Ishikawa (cell line): ENCODE measurements around the gene PYM1.

ENCODE experiments used
- CEBPB ChIP-seq: IDR thresholded peaks from 2 replicates; pipeline ENCODE4 v1.6.1; 2012
- CREB1 ChIP-seq: IDR thresholded peaks from 2 replicates; pipeline ENCODE4 v1.6.1; 2012; ENCODE audit warnings: low read depth
- EGR1 ChIP-seq: IDR thresholded peaks from 2 replicates; pipeline ENCODE4 v1.6.1; 2012
- EP300 ChIP-seq: IDR thresholded peaks from 2 replicates; pipeline ENCODE4 v1.6.1; 2012; ENCODE audit warnings: borderline replicate concordance
- FOXM1 ChIP-seq: IDR thresholded peaks from 2 replicates; pipeline ENCODE4 v1.6.1; 2012; ENCODE audit warnings: low read depth, borderline replicate concordance
- NFIC ChIP-seq: IDR thresholded peaks from 2 replicates; pipeline ENCODE4 v1.6.1; 2012
- RAD21 ChIP-seq: IDR thresholded peaks from 2 replicates; pipeline ENCODE4 v1.6.1; 2012; ENCODE audit warnings: low read depth
- TAF1 ChIP-seq: IDR thresholded peaks from 2 replicates; pipeline ENCODE4 v1.6.1; 2012; ENCODE audit warnings: low read depth, mild to moderate bottlenecking
- TCF12 ChIP-seq: IDR thresholded peaks from 2 replicates; pipeline ENCODE4 v1.6.1; 2012; ENCODE audit warnings: low read depth
- TEAD4 ChIP-seq: IDR thresholded peaks from 2 replicates; pipeline ENCODE4 v1.6.1; 2012
- USF1 ChIP-seq: IDR thresholded peaks from 2 replicates; pipeline ENCODE4 v1.6.1; 2012
- YY1 ChIP-seq: IDR thresholded peaks from 2 replicates; pipeline ENCODE4 v1.6.1; 2012; ENCODE audit warnings: low read depth
- ZBTB7A ChIP-seq: IDR thresholded peaks from 2 replicates; pipeline ENCODE4 v1.6.1; 2012; ENCODE audit warnings: low read depth
- TF ChIP-seq, protein P1 (sequence below): IDR thresholded peaks from 2 replicates; pipeline ENCODE4 v1.6.1; 2012
- TF ChIP-seq, protein P2 (sequence below): IDR thresholded peaks from 2 replicates; pipeline ENCODE4 v1.6.1; 2012; ENCODE audit warnings: low read depth, mild to moderate bottlenecking

Gene PYM1

DNA sequence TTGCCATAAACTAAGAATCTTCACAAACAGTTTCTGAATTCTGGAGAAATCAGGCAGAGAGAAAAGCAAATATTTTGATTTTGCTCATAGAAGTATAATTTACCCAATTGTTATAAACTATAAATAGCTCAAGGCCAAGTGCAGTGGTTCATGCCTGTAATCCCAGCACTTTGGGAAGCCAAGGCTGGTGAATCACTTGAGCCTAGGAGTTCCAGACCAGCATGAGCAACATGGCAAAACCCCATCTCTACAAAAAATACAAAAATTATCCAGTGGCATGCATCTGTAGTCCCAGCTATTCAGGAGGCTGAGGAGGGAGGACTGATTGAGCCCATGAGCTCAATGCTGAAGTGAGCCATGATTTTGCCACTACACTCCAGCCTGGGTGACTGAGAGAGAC lies 65.4 kb downstream of the PYM1 start:
- TF ChIP-seq TCF12 (no peak), EGR1 (no peak), ZBTB7A (no peak), USF1 (no peak), TAF1 (no peak), TEAD4 (no peak), CREB1 (no peak), CEBPB (no peak), NFIC (no peak)
- TF ChIP-seq, protein P1, sequence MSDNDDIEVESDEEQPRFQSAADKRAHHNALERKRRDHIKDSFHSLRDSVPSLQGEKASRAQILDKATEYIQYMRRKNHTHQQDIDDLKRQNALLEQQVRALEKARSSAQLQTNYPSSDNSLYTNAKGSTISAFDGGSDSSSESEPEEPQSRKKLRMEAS, result no peak
- TF ChIP-seq, protein P2, sequence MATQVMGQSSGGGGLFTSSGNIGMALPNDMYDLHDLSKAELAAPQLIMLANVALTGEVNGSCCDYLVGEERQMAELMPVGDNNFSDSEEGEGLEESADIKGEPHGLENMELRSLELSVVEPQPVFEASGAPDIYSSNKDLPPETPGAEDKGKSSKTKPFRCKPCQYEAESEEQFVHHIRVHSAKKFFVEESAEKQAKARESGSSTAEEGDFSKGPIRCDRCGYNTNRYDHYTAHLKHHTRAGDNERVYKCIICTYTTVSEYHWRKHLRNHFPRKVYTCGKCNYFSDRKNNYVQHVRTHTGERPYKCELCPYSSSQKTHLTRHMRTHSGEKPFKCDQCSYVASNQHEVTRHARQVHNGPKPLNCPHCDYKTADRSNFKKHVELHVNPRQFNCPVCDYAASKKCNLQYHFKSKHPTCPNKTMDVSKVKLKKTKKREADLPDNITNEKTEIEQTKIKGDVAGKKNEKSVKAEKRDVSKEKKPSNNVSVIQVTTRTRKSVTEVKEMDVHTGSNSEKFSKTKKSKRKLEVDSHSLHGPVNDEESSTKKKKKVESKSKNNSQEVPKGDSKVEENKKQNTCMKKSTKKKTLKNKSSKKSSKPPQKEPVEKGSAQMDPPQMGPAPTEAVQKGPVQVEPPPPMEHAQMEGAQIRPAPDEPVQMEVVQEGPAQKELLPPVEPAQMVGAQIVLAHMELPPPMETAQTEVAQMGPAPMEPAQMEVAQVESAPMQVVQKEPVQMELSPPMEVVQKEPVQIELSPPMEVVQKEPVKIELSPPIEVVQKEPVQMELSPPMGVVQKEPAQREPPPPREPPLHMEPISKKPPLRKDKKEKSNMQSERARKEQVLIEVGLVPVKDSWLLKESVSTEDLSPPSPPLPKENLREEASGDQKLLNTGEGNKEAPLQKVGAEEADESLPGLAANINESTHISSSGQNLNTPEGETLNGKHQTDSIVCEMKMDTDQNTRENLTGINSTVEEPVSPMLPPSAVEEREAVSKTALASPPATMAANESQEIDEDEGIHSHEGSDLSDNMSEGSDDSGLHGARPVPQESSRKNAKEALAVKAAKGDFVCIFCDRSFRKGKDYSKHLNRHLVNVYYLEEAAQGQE, result no peak

DNA sequence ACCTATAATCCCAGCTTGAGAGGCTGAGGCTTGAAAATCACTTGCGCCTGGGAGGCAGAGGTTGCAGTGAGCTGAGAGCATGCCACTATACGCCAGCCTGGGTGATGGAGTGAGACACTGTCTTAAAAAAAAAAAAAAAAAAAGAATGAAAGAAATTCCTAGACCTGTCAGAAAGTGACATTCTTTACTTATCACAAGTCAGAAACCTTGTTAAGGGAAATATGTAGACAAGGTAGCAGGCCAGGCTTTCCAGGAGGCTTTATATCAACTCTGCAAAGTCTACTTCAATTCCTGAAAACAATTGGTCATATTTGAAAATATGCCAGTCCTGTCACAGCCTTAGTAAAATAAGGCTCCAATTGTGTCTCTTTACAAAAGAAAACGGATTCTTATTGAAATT lies 65.8 kb downstream of the PYM1 start:
- TF ChIP-seq NFIC (no peak), CEBPB (no peak), FOXM1 (no peak), EP300 (no peak), YY1 (no peak), TEAD4 (no peak), USF1 (no peak), TCF12 (no peak)
- TF ChIP-seq, protein P2, result no peak

DNA sequence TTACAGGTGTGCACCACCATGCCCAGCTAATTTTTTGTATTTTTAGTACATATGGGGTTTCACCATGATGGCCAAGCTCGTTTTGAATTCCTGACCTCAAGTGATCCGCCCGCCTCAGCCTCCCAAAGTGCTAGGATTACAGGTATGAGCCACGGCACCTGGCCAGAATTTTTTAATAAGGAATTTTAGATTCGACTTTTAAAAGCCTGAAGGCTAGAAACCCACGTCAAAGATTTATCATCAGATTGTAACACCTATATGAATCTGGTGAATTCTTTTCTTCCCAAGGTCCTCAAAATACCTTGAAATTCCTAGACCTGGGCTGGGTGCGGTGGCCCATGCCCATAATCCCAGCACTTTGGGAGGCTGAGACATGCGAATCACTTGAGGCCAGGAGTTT lies 66.3 kb downstream of the PYM1 start:
- no peak for TF ChIP-seq FOXM1
- no peak for TF ChIP-seq TAF1
- TF ChIP-seq TCF12, result no peak
- no peak for TF ChIP-seq ZBTB7A
- TF ChIP-seq CEBPB, result no peak
- TF ChIP-seq EGR1, result no peak
- TF ChIP-seq RAD21, result no peak
- no peak for TF ChIP-seq NFIC
- TF ChIP-seq, protein P1, result no peak
- TF ChIP-seq CREB1, result no peak
- no peak for TF ChIP-seq YY1
- no peak for TF ChIP-seq TEAD4
- TF ChIP-seq, protein P2, result no peak
- no peak for TF ChIP-seq USF1
- TF ChIP-seq EP300, result no peak

- TF ChIP-seq TCF12 (no peak), CEBPB (no peak), ZBTB7A (no peak), USF1 (no peak), NFIC (no peak), TAF1 (no peak), EP300 (no peak), TEAD4 (no peak), FOXM1 (no peak), RAD21 (no peak), CREB1 (no peak), EGR1 (no peak)
- TF ChIP-seq, protein P1, result no peak
- TF ChIP-seq, protein P2, result no peak
These were observed 75.0 kb downstream of the PYM1 start for GRCh38 chr12:55852740-55853139.
